NOMO-1 (cell line): ENCODE data around the gene LUC7L2.
"Not testable (repeated sequence)": the region's sequence is repeated elsewhere in the genome, so short reads cannot be mapped to it uniquely, and the experiment has no call there.

Experiments
- DNase-seq, 2 experiments: peaks; one replicate each; lab custom pipeline; 2025; ENCODE audit not compliant: unreplicated experiment in 2 of 2; lab: John Stamatoyannopoulos, UW

The LUC7L2 gene

GRCh38 chr7:139441961-139442360 lies 82.3 kb downstream of the LUC7L2 start:
- DNase-seq: no peak

- DNase-seq: no peak
Observed at GRCh38 chr7:139446051-139446890, 86.6 kb downstream of the LUC7L2 start.

- DNase-seq: no peak
Observed at GRCh38 chr7:139450851-139451250, 91.2 kb downstream of the LUC7L2 start.

GRCh38 chr7:139451638-139452037 lies 91.9 kb downstream of the LUC7L2 start:
- no peak for DNase-seq

- DNase-seq: no peak
Observed at GRCh38 chr7:139452958-139453672, 93.4 kb downstream of the LUC7L2 start.

GRCh38 chr7:139453673-139454321 lies 94.1 kb downstream of the LUC7L2 start:
- no peak for DNase-seq

- DNase-seq: no peak
Observed at GRCh38 chr7:139455789-139456188, 96.1 kb downstream of the LUC7L2 start.

GRCh38 chr7:139456511-139456910 lies 96.8 kb downstream of the LUC7L2 start:
- DNase-seq: no peak

- DNase-seq: no peak
Observed at GRCh38 chr7:139457153-139457946, 97.7 kb downstream of the LUC7L2 start.

GRCh38 chr7:139463421-139463820 lies 103.7 kb downstream of the LUC7L2 start:
- not testable (repeated sequence) for DNase-seq

- not testable (repeated sequence) for DNase-seq
Observed at GRCh38 chr7:139464511-139464910, 104.8 kb downstream of the LUC7L2 start.

GRCh38 chr7:139465072-139465471 lies 105.4 kb downstream of the LUC7L2 start:
- not testable (repeated sequence) for DNase-seq

- DNase-seq: not testable (repeated sequence)
Observed at GRCh38 chr7:139467729-139468128, 108.0 kb downstream of the LUC7L2 start.

GRCh38 chr7:139468281-139468680 lies 108.6 kb downstream of the LUC7L2 start:
- DNase-seq: not testable (repeated sequence)

GRCh38 chr7:139471740-139472353 lies 112.2 kb downstream of the LUC7L2 start:
- DNase-seq: no peak
